BE2C (cell line): ENCODE results near the gene FAM169A.

Experiments
- DNase-seq: peaks from one replicate; pipeline ENCODE4 v3.0.0-alpha.2; 2020
- H3K27me3 ChIP-seq: fragments of 250-450 bp; sonication (Bioruptor Pico); 2 replicates; pipeline ENCODE4 v1.5.1; 2020; ENCODE audit warnings: mild to moderate bottlenecking
- H3K36me3 ChIP-seq: fragments of 250-450 bp; sonication (Bioruptor Pico); 2 replicates; pipeline ENCODE4 v1.5.1; 2020; ENCODE audit warnings: mild to moderate bottlenecking
- H3K4me1 ChIP-seq: fragments of 250-450 bp; sonication (Bioruptor Pico); 2 replicates; pipeline ENCODE4 v1.5.1; 2020
- H3K4me3 ChIP-seq: 2 replicates; pipeline ENCODE4 v1.5.1; 2011; ENCODE audit warnings: low read depth, low read length
- H3K9me3 ChIP-seq: fragments of 250-450 bp; sonication (Bioruptor Pico); 2 replicates; pipeline ENCODE4 v1.5.1; 2020
- CTCF ChIP-seq: IDR thresholded peaks from 2 replicates; pipeline ENCODE4 v1.5.1; 2012; ENCODE audit warnings: mild to moderate bottlenecking, low read depth, low read length

The FAM169A gene

GRCh38 chr5:74736759-74737158, 129.4 kb downstream of the FAM169A start:
- Histone ChIP-seq H3K4me1 (no peaks in the 10 kb centered on the region), H3K9me3 (no peaks in the 10 kb centered on the region), H3K27me3 (no peaks in the 10 kb centered on the region), H3K36me3 (peaks cover 47% of the 10 kb centered on the region), H3K4me3 (no peak overlapping the region)
- TF ChIP-seq CTCF: no peak
- DNase-seq: no peak
